CD4-positive, alpha-beta T cell treated with Interleukin-10 for 1 hour (primary cell): ENCODE measurements around the gene UTF1.
"Not testable (repeated sequence)": the region's sequence is repeated elsewhere in the genome, so short reads cannot be mapped to it uniquely, and the experiment has no call there.

Source experiments
- DNase-seq: peaks from one replicate; pipeline ENCODE4 v3.0.0-alpha.2; 2020

UTF1 gene

DNA sequence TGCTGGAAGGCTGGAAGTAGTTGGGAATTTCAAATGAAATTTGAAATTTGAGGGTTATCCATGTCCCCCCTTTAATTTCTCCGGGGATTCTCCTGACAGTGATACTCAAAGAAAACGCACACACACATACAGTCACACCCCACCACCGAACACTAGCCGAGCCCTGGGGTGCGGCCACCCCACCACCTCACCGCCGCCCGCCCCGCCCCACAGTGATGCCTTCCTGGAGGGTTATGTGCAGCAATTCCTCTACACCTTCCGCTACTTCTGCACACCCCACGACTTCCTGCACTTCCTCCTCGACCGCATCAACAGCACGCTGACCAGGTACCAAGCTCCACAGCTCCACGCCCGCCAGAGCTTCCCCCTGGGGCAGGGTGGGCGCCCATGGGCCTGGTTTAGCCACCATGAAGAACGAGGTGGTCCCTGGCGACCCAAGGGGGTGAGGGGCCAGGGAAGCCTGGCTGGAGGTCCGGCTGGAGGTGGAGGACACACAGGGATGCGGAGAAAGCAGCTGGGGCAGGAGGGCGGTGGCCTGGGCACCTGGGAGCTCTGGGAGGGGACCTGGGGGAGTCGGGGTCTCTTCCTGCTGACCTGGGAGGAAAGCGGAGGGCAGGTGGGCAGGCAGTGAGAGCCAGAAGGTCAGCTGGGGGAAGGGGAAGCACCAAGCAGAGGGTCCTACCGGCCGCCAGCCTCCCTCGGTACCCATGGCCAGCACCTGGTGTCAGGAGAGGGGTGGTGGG lies 19.4 kb upstream of the UTF1 start:
- no peak for DNase-seq

DNA sequence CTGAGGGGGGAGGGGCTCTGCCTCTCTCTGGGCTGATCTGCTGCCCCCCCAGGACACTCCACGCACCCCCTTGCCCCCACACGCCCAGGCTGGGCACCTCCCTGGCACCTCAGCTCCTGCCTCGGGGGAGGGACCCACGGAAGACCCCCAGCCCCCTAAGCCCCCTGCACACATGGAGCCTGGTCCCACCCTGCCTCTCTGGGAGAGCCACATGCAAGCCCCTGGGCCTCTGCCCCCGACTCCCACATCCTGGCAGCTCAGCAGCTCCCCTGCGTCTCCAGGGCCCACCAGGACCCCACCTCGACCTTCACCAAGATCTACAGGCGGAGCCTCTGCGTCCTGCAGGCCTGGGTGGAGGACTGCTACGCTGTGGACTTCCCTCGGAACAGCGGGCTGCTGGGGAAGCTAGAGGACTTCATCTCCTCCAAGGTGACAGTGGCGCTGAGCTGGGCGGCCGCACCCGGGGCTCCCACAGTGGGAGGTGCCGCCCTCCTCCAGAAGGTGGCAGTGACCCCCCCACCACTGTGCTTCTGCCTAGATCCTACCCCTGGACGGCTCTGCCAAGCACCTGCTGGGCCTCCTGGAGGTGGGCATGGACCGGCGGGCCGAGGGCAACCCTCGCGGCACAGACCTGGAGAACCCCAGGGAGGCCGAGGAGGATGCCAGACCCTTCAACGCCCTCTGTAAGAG lies 18.7 kb upstream of the UTF1 start:
- no peak for DNase-seq

DNA sequence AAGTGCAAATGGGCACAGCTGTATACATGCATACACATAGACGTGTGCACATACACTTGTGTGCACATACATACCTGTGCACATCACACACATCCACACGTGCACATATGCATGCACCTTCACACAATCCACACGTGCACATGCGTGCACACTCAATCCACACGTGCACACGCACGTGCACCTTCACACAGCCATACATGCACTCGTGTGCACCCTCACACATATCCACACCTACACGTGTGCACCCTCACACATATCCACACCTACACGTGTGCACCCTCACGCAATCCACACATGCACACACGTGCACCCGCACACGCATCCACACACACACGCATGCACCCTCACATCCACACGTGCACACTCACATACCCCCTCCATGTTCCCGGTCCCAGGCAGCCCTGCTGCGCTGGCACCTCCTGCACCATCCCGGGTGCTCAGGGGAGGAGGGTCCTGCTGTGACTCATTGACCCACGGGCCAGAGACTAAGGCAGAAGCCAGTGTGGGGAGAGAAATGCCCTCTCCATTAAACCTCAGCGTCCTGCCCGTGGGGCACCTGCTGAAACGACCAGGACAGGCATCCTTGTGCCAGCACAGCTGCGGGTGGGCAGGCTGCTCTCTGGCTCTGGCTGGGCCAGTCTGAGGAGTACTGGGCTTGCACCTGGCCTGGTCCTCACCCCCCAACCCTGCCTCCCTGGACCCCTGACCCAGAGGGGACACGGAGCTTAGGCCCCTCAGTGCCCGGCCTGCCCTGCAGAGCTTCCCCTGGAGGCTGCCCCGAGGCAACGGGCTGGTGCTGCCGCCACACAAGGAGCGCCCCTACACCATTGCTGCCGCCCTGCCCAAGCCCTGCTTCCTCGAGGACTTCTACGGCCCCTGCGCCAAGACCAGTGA lies 17.8 kb upstream of the UTF1 start:
- no peak for DNase-seq

DNA sequence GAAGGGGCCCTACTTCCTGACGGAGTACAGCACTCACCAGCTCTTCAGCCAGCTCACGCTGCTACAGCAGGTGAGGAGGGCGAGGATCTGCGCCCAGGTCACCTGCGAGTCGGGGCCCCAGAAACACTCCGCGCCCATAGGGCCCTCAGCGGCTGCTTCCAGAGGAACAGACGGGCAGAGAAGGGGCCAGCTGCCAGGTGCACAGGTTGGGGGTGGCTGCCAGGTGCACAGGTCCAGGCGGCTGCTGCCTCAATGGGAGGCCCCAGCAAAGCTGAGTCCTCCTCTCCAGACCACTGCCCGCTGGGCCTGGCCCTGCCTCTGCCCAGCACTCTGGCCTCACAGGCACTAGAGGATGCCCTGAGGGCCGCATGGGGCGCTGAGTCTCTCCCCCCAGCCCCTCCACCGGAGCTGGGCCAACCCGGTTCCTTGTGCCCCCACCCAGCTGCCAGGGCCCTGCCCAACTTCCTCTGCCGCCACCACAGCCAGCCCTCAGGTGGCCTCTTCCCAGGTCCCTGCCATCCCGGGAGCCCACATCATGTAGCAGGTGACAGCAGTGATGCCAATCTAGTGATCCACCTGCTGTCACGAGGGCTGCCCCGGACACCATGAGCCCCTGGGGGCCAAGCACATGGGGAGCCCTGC lies 17.0 kb upstream of the UTF1 start:
- DNase-seq = no peak

DNA sequence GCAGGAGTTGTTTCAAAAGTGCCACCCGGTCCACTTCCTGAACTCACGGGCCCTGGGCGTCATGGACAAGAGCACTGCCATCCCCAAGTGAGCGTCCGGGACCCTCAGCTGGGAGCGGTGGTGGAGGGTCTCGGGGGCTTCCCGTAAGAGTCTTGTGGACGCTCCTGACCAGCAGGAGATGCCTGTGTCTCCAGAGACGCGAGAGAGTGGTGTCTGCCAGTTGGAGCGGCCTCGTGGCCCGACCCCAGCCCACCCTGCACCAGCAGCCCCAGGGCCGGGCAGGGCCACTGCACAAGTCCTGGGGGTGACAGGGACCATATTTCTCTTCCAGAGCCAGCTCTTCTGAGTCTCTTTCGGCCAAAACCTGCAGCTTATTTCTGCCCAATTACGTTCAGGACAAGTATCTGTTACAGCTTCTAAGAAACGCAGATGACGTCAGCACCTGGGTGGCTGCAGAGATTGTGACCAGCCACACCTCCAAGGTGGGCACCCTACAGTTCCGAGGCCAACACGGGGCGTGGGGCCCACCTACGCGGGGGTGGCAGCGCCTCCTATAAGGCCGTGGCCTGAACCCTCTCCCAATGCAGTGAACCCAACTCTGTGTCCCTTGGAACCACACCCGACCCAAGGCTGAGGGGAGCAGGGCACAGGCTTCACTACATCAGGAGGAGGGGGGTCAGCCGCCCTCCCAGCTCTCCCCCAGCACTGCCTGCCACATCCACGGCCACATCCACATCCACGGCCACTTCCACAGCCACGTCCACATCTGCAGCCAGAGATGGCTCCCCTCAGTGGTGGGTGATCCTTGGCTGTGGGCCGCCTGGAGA lies 16.2 kb upstream of the UTF1 start:
- no peak for DNase-seq

DNA sequence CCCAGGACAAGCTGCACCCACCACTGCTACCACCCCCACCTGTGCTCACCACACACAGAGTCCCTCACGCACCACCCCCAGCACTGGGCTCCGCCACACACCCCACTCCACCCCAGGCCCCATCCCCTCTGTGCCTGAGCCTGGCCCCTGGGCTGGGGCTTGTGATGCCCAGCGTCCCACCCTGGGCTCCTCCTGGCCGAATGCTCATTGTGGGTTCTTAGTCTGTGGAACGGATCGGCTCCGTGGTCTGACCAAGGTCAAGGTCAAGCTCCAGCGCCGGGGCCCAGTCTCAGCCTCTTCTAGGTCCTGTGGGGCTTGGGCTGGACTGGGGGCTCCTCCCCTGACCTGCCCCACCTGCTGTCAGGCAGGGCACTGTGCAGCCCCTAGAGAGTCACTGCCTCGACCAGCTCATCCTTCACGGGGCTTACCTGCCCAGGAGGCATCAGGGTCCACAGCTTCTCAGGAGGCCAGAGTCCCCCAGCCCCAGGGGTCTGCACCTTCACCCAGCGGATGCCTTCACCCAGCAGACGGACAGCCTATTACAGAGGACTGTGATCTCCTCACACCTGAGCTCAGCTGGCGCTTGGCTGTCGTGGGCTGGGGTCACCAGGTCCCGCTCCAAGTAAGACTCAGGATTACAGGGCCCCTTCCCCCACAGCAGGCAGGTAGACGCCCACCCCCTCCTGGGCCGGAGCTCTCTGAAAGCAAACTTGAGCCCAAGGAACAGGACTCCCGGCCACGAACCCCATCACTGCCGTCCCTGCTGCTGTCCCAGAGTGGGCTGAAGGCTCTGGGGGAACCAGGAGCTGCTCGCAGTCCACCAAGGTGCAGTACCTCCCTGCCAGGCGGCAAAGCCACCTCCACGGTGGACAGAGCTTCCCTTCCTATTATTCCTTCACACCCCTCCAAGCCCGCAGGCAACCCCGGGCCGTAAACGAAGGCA lies 15.3 kb upstream of the UTF1 start:
- DNase-seq = no peak

DNA sequence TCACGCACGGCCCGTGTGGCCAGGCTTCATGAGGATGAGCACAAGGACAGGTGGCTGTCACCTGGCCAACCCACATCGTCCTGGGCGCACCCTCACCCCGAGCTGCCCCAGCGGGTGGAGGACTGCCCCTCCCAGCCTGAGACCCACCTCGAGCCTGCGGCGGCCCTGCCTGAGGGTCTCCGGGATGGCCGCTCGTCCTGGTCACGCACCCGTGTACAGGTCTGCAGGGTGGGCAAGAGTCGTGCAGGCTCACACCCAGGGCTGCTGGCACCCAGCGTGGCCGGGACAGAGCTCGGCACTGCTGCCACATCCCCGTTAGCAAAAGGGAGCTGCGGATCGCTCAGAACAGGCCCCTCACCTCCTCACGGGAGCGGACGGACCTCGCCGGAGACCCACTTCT lies 14.4 kb upstream of the UTF1 start:
- DNase-seq = no peak

DNA sequence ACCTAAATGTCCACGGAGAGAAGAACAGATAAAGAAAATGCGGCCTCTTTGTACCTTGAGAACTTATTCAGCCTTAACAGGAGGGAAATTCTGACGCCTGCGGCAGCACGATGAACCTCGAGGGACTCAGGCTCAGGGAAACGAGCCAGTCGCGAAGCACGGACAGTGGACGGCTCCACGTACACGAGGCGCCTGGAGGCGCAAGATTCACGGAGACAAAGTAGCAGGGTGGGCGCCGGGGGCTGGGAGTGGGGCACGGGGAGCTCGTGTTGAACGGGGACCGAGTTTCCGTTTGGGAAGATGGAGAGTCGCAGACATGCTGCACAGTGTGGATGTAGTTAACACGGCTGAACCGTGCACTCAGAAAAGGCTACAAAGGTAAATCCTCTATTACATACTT lies 13.2 kb upstream of the UTF1 start:
- no peak for DNase-seq

DNA sequence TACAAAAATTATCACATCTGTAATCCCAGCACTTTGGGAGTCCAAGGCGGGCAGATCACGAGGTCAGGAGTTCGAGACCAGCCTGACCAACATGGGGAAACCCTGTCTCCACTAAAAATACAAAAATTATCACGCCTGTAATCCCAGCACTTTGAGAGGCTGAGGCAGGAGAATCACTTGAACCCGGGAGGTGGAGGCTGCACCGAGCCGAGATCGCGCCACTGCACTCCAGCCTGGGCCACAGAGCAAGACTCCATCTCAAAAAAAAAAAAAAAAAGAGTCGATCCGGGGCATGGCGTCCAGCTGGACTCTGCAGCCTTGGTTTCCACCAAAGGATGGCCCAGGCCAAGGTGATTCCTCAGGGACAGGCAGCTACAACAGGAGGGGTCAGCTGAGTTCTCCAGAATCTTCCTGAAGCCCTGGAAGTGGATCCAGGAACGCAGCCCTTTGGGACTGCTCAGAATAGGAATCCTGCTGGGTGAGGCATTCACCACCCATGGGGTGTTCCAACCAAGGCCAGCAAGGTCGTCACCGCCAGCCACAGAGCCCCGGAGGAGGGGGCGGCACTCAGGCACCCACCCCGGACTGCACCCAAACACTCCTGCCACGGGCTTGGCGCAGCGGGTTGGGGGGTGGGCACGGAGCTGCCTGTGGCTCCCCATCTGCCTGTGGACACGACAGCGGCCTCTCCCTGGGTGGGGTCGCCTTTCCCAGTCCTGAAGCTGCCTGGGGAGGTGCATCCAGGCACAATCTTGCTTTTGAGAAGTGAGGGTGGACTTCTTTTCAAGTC lies 12.0 kb upstream of the UTF1 start:
- no peak for DNase-seq

DNA sequence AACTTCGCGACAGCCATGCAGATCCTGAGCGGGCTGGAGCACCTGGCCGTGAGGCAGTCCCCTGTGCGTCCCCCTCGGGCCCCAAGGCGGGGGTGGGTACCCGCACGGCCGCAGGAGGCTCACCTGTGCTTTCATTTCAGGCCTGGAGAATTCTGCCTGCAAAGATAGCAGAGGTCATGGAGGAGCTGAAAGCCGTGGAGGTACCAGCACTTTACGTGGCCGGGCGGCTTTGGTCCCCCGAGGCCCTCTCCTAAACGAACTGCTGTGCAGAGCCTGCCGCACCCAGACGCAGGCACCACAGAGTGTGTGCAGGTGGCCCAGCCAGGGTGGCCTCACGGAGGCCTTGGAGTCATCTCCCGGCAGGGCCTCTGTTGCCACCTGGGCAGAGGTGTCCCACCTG lies 11.1 kb upstream of the UTF1 start:
- DNase-seq = no peak

DNA sequence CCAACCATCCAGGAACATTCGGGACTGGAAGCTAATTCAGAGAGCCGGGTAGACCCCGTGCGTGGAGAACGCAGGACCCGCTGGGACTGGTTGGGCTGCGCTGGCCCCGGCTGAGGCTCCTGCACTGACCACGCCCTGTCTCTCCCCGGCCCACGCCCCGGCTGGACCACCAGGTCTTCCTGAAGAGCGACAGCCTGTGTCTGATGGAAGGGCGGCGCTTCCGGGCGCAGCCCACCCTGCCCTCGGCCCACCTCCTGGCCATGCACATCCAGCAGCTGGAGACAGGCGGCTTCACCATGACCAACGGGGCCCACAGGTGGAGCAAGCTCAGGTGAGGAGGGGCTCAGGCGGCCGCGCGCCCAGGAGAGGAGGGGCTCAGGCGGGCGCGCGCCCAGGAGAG lies 10.2 kb upstream of the UTF1 start:
- DNase-seq = no peak

DNA sequence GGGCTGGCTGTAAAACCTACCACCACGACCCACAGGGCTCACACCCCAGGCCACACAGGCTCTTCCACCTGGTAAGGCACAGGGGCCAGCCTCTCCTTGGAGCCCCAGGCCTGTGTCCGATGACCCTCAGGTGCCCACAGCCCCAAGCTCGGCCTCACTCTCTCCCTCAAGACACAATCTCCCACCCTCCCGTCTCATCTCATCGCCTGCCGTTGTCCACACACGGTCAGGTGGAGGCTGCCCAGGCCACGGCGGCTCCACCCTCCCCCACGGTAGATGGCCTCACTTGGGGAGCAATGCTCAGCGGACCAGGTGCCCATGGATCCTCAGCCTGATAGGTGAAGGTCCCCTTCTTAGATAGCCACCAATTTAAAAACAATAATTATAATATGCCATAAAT lies 8.7 kb upstream of the UTF1 start:
- no peak for DNase-seq

DNA sequence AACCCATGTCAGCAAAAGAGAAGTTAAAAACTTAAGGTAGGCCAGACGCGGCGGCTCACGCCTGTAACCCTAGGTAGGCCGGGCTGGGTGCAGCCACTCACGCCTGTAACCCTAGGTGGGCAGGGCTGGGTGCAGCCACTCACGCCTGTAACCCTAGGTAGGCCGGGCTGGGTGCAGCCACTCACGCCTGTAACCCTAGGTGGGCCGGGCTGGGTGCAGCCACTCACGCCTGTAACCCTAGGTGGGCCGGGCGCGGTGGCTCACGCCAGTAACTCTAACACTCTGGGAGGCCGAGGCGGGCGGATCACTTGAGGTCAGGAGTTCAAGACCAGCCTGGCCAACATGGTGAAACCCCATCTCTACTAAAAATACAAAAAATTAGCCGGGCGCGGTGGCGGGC lies 8.3 kb upstream of the UTF1 start:
- DNase-seq = not testable (repeated sequence)

DNA sequence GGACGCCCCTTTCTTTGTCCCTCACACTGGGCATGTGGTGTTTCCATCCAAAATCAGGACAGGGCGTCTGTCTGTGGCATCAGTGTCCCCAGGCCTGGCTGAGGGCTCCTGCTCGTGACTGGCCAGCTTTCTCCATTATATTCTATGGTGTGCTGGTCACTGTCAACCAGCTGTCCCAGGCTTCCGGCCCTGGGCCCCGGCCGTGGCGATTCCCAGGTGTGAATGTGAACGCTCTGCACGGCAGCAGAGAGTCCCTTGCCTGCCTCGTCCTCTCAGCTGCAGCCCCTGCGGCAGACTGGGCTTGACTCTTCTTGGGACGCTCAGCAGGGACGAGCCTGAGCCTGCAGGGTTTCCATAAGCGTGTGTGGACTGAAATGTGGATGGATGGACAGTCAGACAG lies 5.9 kb upstream of the UTF1 start:
- DNase-seq = no peak

DNA sequence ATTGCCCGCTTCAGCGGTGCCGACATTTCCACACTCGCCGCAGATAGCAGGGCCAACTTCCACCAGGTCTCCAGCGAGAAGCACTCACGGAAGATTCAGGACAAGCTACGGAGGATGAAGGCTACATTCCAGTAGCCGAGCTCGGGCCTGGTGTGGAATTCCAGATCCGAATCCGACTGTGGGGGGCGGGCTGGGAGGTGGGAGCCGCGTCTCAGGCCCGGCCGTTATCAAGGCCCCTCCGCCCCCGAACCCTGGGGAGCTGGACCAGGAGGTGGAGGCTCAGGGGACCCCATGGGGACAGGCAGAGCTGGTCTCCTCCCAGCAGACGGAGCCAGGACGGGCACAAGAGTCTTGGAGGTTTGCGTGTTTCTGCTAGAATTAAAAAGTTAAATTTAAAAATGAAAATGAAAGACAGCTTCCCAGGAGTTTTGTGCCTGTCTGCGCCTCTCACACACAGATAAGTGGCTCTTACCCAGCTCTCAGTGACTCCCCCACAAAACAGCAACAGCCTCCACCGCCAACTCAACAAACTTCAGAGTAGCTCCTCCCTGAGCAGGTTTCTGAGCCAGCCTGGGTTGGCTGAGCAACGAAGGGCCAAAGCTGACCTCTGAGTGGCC lies 5.2 kb upstream of the UTF1 start:
- DNase-seq = no peak

DNA sequence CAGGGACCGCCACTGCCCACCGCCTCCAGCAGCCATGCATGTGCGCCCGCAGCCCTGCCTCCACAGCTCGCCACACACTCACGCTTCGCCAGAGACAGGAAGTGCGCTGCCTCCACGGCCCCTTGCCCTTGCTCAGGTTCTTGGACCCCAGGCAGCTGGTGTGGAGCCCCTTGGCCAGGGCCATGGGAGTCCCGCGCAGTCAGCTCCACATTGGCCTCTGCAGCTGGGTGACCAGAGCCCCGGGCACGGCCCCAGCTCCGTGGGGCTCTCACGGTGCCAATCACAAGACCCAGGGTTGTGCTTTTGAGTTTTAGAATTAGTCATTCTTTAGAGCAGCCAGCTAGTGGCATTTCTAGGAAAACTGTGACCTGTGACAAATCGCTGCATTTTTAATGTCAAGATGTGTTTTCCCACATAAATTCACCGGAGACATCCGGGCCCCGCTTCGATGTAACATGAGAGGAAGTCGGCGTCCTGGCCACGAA lies 4.3 kb upstream of the UTF1 start:
- no peak for DNase-seq

DNA sequence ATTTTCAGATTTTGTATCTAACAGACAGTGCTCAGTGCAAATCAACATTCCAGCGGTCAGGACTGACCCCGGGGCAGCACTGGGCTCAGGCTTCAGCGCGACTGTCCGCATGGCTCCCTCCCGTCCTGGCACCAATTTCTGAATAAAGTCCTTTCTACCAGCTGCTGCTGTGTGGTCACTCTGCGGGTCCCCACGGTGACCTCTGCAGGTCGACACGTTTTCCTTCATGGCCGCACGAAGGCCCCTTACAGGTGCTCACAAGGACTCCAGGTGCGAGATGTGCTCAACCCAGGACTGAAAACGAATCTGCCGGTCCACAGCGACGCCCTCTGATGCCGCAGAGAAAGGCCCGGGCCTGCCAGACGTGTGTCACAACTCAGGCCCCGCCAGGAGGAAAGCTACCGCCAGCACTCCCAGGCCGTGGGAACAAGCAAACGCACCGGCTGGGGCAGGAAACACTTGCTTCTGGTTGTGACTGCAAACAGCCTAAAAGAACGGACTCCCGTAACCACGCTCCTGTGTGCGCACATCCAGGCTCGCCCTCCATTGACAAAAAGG lies 3.7 kb upstream of the UTF1 start:
- no peak for DNase-seq

DNA sequence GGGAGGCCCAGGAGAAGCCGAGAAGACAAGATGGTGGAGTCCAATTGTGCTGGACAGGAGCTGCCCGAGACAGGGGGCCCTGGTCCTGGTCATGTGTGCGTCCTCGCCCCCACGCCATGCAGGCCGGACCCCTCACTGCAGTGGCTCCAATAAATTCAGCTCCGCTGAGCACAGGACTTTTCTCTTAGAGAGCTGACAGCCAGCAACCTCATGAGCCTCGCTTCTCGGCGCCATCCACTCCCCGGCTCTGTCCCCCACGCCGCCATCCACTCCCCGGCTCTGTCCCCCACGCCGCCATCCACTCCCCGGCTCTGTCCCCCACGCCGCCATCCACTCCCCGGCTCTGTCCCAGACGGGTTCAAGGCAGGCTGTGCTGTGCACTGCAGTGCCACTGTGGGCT lies 2.8 kb upstream of the UTF1 start:
- no peak for DNase-seq

DNA sequence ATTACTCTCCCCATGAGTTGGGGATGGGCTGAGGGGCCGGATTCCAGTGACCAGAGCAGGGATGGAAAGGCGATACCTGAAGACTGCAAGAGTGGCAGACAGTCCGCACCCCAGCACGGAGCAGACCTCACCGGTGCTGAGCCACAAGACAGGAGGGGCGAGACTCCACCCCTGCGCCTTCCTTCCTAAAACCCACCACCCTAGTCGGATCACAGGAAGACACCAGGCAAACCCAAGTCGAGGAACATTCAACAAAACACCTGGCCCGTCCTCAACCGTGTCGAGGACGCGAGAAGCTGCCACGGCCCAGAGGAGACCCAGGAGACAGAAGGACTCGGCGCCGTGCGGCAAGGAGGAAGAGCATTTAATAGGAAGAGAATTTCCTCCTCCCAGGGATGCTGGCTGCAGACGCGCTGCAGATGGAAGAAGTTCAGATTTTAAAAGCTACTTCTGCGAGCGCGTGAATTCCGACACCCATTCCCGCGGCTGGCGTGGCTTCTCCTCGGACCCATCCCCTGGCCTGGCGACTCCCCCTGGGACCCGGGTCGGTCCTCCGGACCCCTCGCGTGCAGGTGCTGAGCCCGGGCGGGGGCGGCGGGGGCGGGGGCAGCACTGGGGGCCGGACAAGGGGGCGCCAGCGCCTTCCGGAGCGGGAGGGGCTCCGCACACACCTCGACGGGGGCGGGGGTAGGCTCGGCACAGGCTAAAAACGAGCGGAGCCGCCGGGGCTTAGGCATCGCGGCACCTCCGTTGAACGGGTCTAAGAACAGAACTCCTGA lies 563 bp upstream of the UTF1 start:
- no peak for DNase-seq
